ENCODE data around the gene SMIM41.

- TF ChIP-seq CTCF (conservative IDR thresholded peaks at IDR 0.05; ENCODE audit: low read length) (no peak), EZH2phosphoT487 (IDR thresholded peaks at IDR 0.05; ENCODE audit: borderline replicate concordance) (no peak)
These were observed 46.0 kb downstream of the SMIM41 start for GRCh38 chr12:52125476-52125900.
